Neural progenitor cell (in vitro differentiated cells): ENCODE results near the gene SIL1. TPM values are rescaled to one million over a fixed set of nuclear protein-coding genes. Genes with fewer than 3 reads are reported as not detected.

Experiments used
- DNase-seq: peaks from one replicate; pipeline ENCODE4 v3.0.0-alpha.2; 2016; ENCODE audit warnings: low spot score
- H2AFZ ChIP-seq: fragments of 200-600 bp; sonication (generic); replicated peaks from 2 replicates; pipeline ENCODE4 v1.6.1; 2016; ENCODE audit warnings: antibody characterized with exemption
- H3F3A ChIP-seq: fragments of 200-600 bp; sonication (generic); 2 replicates; pipeline ENCODE4 v1.6.1; 2016; ENCODE audit warnings: antibody characterized with exemption, low read depth
- H3K27ac ChIP-seq: fragments of 200-600 bp; sonication (generic); 2 replicates; pipeline ENCODE4 v1.5.1; 2016; ENCODE audit warnings: mild to moderate bottlenecking
- H3K27me3 ChIP-seq: fragments of 200-600 bp; sonication (generic); 2 replicates; pipeline ENCODE4 v1.6.1; 2016; ENCODE audit warnings: mild to moderate bottlenecking, moderate library complexity
- H3K36me3 ChIP-seq: fragments of 200-600 bp; sonication (generic); 2 replicates; pipeline ENCODE4 v1.5.1; 2016
- H3K4me1 ChIP-seq: fragments of 200-600 bp; sonication (generic); 2 replicates; pipeline ENCODE4 v1.6.1; 2016; ENCODE audit warnings: mixed run types
- H3K4me2 ChIP-seq: fragments of 200-600 bp; sonication (generic); 2 replicates; pipeline ENCODE4 v1.6.1; 2016
- H3K4me3 ChIP-seq: fragments of 200-600 bp; sonication (generic); 2 replicates; pipeline ENCODE4 v1.5.1; 2016
- H3K79me2 ChIP-seq: fragments of 200-600 bp; sonication (generic); 2 replicates; pipeline ENCODE4 v1.6.1; 2016; ENCODE audit warnings: low read depth
- H3K9ac ChIP-seq: fragments of 200-600 bp; sonication (generic); 2 replicates; pipeline ENCODE4 v1.6.1; 2016
- H3K9me3 ChIP-seq: fragments of 200-600 bp; sonication (generic); 2 replicates; pipeline ENCODE4 v1.5.1; 2016; ENCODE audit warnings: low read depth
- H4K20me1 ChIP-seq: fragments of 200-600 bp; sonication (generic); 2 replicates; pipeline ENCODE4 v1.6.1; 2016; ENCODE audit warnings: low read depth
- H3K27ac Mint-ChIP-seq: 3 replicates; pipeline ENCODE4 v1.8.0; 2021; ENCODE audit warnings: mixed read lengths
- H3K27me3 Mint-ChIP-seq: 2 replicates; pipeline ENCODE4 v1.8.0; 2022; ENCODE audit warnings: low read depth, mild to moderate bottlenecking, inconsistent platforms, moderate library complexity, mixed read lengths; ENCODE audit not compliant: insufficient read depth
- H3K36me3 Mint-ChIP-seq: 3 replicates; pipeline ENCODE4 v1.8.0; 2021; ENCODE audit warnings: mixed read lengths
- H3K4me1 Mint-ChIP-seq: 3 replicates; pipeline ENCODE4 v1.8.0; 2021; ENCODE audit warnings: mixed read lengths
- H3K4me3 Mint-ChIP-seq: 3 replicates; pipeline ENCODE4 v1.8.0; 2021; ENCODE audit warnings: mild to moderate bottlenecking, moderate library complexity, mixed read lengths
- H3K9me3 Mint-ChIP-seq: 3 replicates; pipeline ENCODE4 v1.8.0; 2020; ENCODE audit warnings: mixed read lengths
- CTCF ChIP-seq: fragments of 200-600 bp; sonication (generic); IDR thresholded peaks from 2 replicates; pipeline ENCODE4 v1.5.1; 2017; ENCODE audit warnings: antibody characterized with exemption, mild to moderate bottlenecking
- EZH2 ChIP-seq: fragments of 200-600 bp; sonication (generic); IDR thresholded peaks from 2 replicates; pipeline ENCODE4 v1.6.1; 2017; ENCODE audit warnings: antibody characterized with exemption, mild to moderate bottlenecking, moderate library complexity
- EZH2phosphoT487 ChIP-seq: fragments of 200-600 bp; sonication (generic); IDR thresholded peaks from 2 replicates; pipeline ENCODE4 v1.6.1; 2017; ENCODE audit warnings: antibody characterized with exemption
- total RNA-seq: library from RNA; depleted of rRNA; stranded (reverse); fragments of >200 nt; gene quantifications from 2 replicates; pipeline ENCODE4 v1.2.3, GENCODE V29; 2015; ENCODE audit warnings: low replicate concordance

SIL1 gene
- total RNA-seq, 1 donor from 2014 or later, result 5.5 TPM

GRCh38 chr5:139019880-139020279 lies 178.3 kb downstream of the SIL1 start:
- H3K4me1 Mint-ChIP-seq, result peaks cover 18% of the 10 kb centered on the region
- H3K27me3 ChIP-seq, result no peaks in the 10 kb centered on the region
- H3K36me3 ChIP-seq, result no peaks in the 10 kb centered on the region
- peaks cover 7% of the 10 kb centered on the region for H3K4me1 ChIP-seq
- no peak overlapping the region for H3K27ac Mint-ChIP-seq
- DNase-seq, result no peak
- H3K36me3 Mint-ChIP-seq, result peaks cover 15% of the 10 kb centered on the region
- no peaks in the 10 kb centered on the region for H3K79me2 ChIP-seq
- no peak overlapping the region for H3K9ac ChIP-seq
- no peak overlapping the region for H3K4me3 Mint-ChIP-seq
- H3K4me2 ChIP-seq, result no peak overlapping the region
- TF ChIP-seq EZH2phosphoT487, result no peak
- no peak for TF ChIP-seq CTCF
- TF ChIP-seq EZH2, result no peak
- no peaks in the 10 kb centered on the region for H3K9me3 ChIP-seq
- no peaks in the 10 kb centered on the region for H4K20me1 ChIP-seq
- no peak overlapping the region for H3K27ac ChIP-seq
- H2AFZ ChIP-seq, result no peak overlapping the region
- H3K9me3 Mint-ChIP-seq, result no peaks in the 10 kb centered on the region
- H3F3A ChIP-seq, result no peaks in the 10 kb centered on the region
- H3K27me3 Mint-ChIP-seq, result peaks cover 2% of the 10 kb centered on the region
- H3K4me3 ChIP-seq, result no peak overlapping the region

GRCh38 chr5:139019211-139019610 lies 179.0 kb downstream of the SIL1 start:
- Histone ChIP-seq H2AFZ (no peak overlapping the region), H3K27me3 (no peaks in the 10 kb centered on the region), H3K36me3 (no peaks in the 10 kb centered on the region), H3K27ac (no peak overlapping the region), H3K4me1 (peaks cover 7% of the 10 kb centered on the region), H3F3A (no peaks in the 10 kb centered on the region), H3K4me3 (no peak overlapping the region), H3K9ac (no peak overlapping the region), H3K79me2 (no peaks in the 10 kb centered on the region), H4K20me1 (no peaks in the 10 kb centered on the region), H3K9me3 (no peaks in the 10 kb centered on the region), H3K4me2 (no peak overlapping the region)
- no peaks in the 10 kb centered on the region for H3K9me3 Mint-ChIP-seq
- TF ChIP-seq CTCF (no peak), EZH2phosphoT487 (no peak), EZH2 (no peak)
- H3K27me3 Mint-ChIP-seq, result peaks cover 2% of the 10 kb centered on the region
- no peak for DNase-seq
- H3K4me1 Mint-ChIP-seq, result peaks cover 18% of the 10 kb centered on the region
- H3K36me3 Mint-ChIP-seq, result peaks cover 15% of the 10 kb centered on the region
- no peak overlapping the region for H3K27ac Mint-ChIP-seq
- no peak overlapping the region for H3K4me3 Mint-ChIP-seq

GRCh38 chr5:139017624-139018023 lies 180.5 kb downstream of the SIL1 start:
- Histone ChIP-seq H3K4me2 (peak overlapping the region; percentile 16), H3K4me3 (no peak overlapping the region), H3K27me3 (no peaks in the 10 kb centered on the region), H3K9me3 (no peaks in the 10 kb centered on the region), H3K4me1 (peaks cover 7% of the 10 kb centered on the region), H3K9ac (no peak overlapping the region), H3K36me3 (no peaks in the 10 kb centered on the region), H2AFZ (no peak overlapping the region), H3K27ac (no peak overlapping the region), H3K79me2 (no peaks in the 10 kb centered on the region), H4K20me1 (no peaks in the 10 kb centered on the region), H3F3A (peaks cover 1% of the 10 kb centered on the region)
- H3K4me3 Mint-ChIP-seq, result no peak overlapping the region
- no peaks in the 10 kb centered on the region for H3K9me3 Mint-ChIP-seq
- H3K27me3 Mint-ChIP-seq, result peaks cover 2% of the 10 kb centered on the region
- TF ChIP-seq EZH2phosphoT487 (no peak), EZH2 (no peak), CTCF (no peak)
- peak; percentile 18 for DNase-seq
- no peak overlapping the region for H3K27ac Mint-ChIP-seq
- peaks cover 13% of the 10 kb centered on the region for H3K36me3 Mint-ChIP-seq
- H3K4me1 Mint-ChIP-seq, result peaks cover 18% of the 10 kb centered on the region
